ENCODE measurements around the gene CDKL1.
A peak's percentile ranks its signal among the peaks of the same experiment; 100 is the strongest.
"Not testable (repeated sequence)": the region's sequence is repeated elsewhere in the genome, so short reads cannot be mapped to it uniquely, and the experiment has no call there.

CDKL1 gene

GRCh38 chr14:50356283-50356682 is 40.4 kb downstream of the CDKL1 start:
- DNase-seq = not testable (repeated sequence)

DNA sequence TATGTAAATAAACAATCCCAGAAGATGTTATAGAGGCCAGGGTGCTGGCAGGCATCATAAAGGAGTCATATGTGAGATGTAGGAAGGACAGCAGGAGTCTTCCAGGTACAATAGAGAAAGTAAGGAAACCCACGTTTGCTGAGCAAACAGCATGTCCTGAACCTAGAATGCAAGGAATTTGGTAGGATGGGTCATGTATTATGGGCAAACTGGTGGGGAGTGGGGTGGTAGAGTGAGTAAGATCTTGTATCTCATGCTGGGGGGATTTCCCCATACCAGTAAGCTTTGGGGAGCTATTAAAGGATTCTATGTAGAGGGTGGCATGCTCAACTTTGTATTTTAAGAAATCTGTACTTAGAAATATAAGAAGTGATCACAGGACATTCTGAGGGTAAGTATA is 41.0 kb downstream of the CDKL1 start:
- DNase-seq = no peak

DNA sequence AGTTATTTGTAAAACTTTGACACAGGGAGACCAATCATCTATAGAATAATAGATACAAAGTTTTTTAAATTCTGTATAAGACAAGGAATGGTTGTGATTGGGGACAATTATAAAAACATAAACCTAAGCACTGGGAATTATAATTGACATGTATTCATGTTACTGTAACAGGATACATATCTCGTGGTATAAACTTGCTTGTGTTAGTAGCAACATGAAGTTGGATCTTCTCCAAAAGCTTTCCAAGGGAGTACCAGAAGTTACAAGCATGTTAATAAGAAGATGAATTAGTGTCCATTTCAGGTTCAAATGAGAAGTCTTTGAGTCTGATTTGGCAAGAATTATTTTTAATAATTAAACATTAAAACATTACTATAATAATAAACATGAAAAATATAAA is 42.2 kb downstream of the CDKL1 start:
- no peak for DNase-seq

GRCh38 chr14:50353126-50353525 is 43.6 kb downstream of the CDKL1 start:
- DNase-seq = no peak

GRCh38 chr14:50352584-50352983 is 44.1 kb downstream of the CDKL1 start:
- DNase-seq = no peak

- DNase-seq = no peak
Measured at GRCh38 chr14:50350975-50351374, 45.7 kb downstream of the CDKL1 start.

DNA sequence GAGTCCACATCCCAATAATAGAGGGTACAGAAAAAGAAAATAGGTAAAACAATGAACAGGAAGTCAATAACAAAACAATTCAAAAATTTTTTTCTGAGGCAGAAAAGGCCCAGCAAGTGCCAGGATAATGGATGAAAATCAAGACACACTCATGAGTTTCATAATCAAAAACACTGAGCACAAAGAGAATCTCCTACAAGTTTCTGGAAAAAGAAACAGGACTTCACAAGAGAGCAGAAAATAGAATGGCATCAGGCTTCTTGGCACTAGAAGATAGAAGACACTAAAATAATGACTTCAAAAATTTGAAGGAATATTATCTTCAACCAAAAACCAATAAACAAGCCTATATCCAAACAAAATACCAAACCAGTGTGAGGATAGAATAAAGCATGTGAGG is 47.7 kb downstream of the CDKL1 start:
- no peak for DNase-seq

- peak; percentile 43 for DNase-seq
Measured at GRCh38 chr14:50347521-50347920, 49.2 kb downstream of the CDKL1 start.

DNA sequence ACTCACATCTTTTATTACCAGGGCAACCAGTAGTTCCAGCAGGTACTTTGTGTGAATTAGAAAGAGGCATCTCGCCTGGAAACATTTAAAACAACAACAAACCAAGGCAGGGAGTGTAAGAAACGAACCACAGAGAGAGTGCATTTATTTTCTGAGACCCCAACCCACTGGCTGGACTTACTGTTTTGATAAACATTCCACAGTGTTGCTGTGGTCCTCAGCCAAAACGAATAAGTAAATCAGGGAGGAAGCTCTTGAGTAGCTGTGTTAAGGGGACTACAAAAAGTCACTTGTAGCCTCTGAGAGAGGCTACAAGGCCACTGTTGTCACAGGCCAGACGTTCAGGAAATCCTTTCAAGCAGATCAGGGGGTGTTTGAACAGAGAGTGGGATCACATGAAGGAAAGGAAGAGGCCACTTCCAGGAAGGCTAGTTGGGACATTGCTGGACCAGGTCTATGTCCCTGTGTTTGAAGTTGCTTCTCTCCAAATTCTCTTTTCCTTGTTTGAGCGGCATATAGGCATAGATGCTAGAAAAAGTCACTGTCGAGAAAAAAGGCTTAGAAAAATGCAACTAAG is 50.7 kb downstream of the CDKL1 start:
- DNase-seq = no peak

DNA sequence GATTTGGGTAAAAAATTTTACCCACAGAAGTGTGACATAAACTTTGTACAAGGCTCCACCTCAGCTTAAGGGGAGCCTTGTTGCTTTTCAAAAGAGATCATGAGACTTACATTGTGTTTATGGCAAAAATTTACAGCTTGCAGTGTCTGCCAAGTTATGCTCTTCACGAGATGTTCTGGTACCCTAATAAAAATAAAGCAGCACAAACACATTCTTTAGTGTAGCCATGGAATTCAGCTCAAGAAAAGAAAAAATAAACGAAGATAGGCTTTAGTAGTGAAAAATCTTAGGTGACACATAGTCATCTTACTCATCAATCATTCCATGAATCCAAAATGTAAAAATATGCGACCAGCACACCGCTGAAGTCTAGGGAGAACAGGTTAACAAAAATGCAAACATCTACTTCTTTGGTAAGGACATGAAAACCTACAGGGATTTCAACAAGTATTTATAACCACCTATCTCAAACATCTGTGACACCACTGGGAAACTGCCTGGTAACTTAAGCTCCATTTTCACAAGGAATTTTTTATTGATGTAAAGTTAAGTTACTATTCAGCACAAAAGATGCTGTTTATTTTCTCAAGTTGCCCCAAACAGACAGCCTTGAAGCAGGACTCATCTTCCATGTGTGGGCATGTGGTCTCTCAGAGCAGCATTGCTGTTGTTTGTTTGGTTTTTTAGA is 51.7 kb downstream of the CDKL1 start:
- DNase-seq = no peak

DNA sequence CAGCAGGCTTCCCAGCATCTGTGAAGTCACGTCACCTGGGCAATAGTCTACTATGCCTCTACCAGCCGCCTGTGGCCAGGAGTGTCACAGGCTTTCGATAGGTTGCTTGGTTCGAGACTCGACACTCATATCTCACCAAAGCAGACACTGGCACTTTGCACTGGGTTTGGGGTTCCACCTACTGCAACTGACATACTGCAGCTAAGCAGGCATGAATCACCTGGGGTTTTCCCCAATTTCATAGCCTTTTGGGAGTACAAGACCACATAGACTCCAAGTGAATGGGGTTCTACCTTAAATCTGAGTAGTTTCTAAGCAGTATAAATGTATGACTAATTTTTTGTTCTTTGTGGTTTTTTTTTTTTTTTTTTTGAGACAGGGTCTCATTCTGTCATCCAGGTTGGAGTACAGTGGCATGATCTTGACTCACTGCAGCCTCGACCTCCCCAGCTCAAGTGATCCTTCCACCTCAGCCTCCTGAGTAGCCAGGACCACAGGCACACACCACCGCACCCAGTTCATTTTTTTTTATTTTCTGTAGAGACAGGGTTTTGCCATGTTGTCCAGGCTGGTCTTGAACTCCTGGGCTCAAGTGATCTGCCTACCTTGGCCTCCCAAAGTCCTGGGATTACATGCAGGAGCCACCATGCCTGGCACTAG is 52.4 kb downstream of the CDKL1 start:
- peak; percentile 71 for DNase-seq

- DNase-seq = no peak
Measured at GRCh38 chr14:50343434-50343833, 53.2 kb downstream of the CDKL1 start.

GRCh38 chr14:50342221-50343078 is 54.2 kb downstream of the CDKL1 start:
- peak; percentile 97 for DNase-seq

- DNase-seq = peak; percentile 48
Measured at GRCh38 chr14:50340963-50341362, 55.7 kb downstream of the CDKL1 start.

DNA sequence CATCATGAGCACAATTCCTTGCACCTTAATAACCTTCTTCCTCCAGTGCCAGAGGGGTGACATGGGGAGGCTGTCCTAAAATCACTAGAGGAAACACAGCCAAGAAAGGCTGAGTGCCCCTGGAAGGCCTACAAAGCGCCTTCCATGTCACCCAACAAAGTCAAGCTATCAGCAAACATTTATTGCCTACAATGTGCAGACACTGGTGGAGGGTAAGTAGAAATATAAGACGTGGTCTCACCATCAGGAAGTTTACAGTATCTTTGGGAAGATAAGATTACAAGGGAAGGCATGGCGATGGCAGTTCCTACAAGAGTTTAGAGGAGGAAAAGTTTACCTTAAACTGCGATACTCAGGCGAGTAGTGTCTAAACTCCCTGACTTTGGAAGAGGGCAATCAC is 56.6 kb downstream of the CDKL1 start:
- DNase-seq = no peak

DNA sequence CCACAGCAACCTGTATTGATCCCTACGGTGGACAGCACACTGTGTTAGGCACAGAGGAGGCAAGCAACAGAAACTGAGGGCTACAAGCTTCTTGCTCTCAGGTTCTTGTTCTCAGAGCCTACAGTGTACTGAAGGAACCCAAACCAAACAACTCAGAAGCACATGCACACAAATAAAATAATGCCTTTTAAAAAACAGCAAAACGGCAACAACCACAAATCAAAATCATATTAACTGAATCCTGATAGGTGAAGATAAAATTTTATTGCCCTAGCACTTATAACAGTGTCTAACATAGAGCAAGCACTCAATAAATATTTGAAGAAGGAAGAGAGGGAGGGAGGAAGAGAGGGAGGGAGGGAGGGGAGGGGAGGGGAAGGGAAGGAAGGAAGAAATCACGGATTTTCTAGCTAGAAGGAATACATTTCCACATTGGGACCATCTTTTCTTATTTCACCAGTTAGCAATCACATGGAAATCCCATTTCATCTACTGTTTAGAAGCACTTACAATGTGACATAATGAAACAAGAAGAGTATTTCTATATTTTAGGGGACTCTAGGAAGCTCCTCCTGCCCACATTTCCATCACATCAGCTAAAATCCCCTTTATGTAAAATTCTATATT is 57.4 kb downstream of the CDKL1 start:
- DNase-seq = no peak

- no peak for DNase-seq
Measured at GRCh38 chr14:50338587-50338986, 58.1 kb downstream of the CDKL1 start.

- peak; percentile 76 for DNase-seq
Measured at GRCh38 chr14:50335989-50336824, 60.5 kb downstream of the CDKL1 start.

- DNase-seq = peak; percentile 12
Measured at GRCh38 chr14:50335389-50335788, 61.3 kb downstream of the CDKL1 start.

- no peak for DNase-seq
Measured at GRCh38 chr14:50334211-50334610, 62.5 kb downstream of the CDKL1 start.

DNA sequence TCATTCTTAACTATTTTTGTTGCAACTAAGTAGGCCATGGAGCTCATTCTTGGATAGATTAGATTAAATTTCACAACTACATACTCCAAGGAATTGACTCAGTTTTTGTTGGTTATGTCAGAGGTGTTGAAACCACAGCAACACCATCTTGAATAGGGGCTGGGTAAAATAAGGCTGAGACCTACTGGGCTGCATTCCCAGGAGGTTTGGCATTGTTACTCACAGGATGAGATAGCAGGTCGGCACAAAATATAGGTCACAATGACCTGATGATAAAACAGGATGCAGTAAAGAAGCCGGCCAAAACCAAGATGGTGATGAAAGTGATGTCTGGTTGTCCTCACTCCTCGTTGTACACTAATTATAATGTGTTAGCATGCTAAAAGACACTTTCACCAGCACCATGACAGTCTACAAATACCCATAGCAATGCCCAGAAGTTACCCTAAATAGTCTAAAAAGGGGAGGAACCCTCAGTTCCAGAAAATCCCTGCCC is 63.6 kb downstream of the CDKL1 start:
- no peak for DNase-seq

GRCh38 chr14:50331596-50331995 is 65.1 kb downstream of the CDKL1 start:
- no peak for DNase-seq

All from hematopoietic multipotent progenitor cell treated with erythropoietin and hydrocortisone succinate and interleukin-3 and kit ligand, for 4 days (in vitro differentiated cells).